ENCODE results near the gene SLCO2B1.

Gene SLCO2B1

GRCh38 chr11:75208446-75208845 lies 57.5 kb downstream of the SLCO2B1 start:
- TF ChIP-seq CTCF (IDR thresholded peaks at IDR 0.05; ENCODE audit: borderline replicate concordance, insufficient read depth, low read depth, low read length): no peak

GRCh38 chr11:75212411-75212810 lies 61.5 kb downstream of the SLCO2B1 start:
- TF ChIP-seq CTCF (IDR thresholded peaks at IDR 0.05; ENCODE audit: borderline replicate concordance, insufficient read depth, low read depth, low read length): no peak

More at GRCh38 chr11:75208446-75208845, 57.5 kb downstream of the SLCO2B1 start:
- no peak overlapping the region for H3K4me3 ChIP-seq (ENCODE audit: low read depth, low read length)

GRCh38 chr11:75214411-75214821 lies 63.5 kb downstream of the SLCO2B1 start:
- no peak overlapping the region for H3K4me3 ChIP-seq (ENCODE audit: low read depth, low read length)
- TF ChIP-seq CTCF (IDR thresholded peaks at IDR 0.05; ENCODE audit: borderline replicate concordance, insufficient read depth, low read depth, low read length): peak; percentile 10; the same call in 1 of the 2 replicates

More at GRCh38 chr11:75212411-75212810, 61.5 kb downstream of the SLCO2B1 start:
- no peak overlapping the region for H3K4me3 ChIP-seq (ENCODE audit: low read depth, low read length)

- no peak overlapping the region for H3K4me3 ChIP-seq (ENCODE audit: low read depth, low read length)
- no peak for TF ChIP-seq CTCF (IDR thresholded peaks at IDR 0.05; ENCODE audit: borderline replicate concordance, insufficient read depth, low read depth, low read length)
Observed at GRCh38 chr11:75214843-75215242, 63.9 kb downstream of the SLCO2B1 start.

- H3K4me3 ChIP-seq (ENCODE audit: low read depth, low read length): no peak overlapping the region
- no peak for TF ChIP-seq CTCF (IDR thresholded peaks at IDR 0.05; ENCODE audit: borderline replicate concordance, insufficient read depth, low read depth, low read length)
Observed at GRCh38 chr11:75219869-75220268, 69.0 kb downstream of the SLCO2B1 start.

GRCh38 chr11:75223954-75224643 lies 73.2 kb downstream of the SLCO2B1 start:
- H3K4me3 ChIP-seq (ENCODE audit: low read depth, low read length): no peak overlapping the region
- TF ChIP-seq CTCF (IDR thresholded peaks at IDR 0.05; ENCODE audit: borderline replicate concordance, insufficient read depth, low read depth, low read length): no peak

GRCh38 chr11:75225794-75226193 lies 74.9 kb downstream of the SLCO2B1 start:
- TF ChIP-seq CTCF (IDR thresholded peaks at IDR 0.05; ENCODE audit: borderline replicate concordance, insufficient read depth, low read depth, low read length): no peak

More at GRCh38 chr11:75225794-75226193, 74.9 kb downstream of the SLCO2B1 start:
- no peak overlapping the region for H3K4me3 ChIP-seq (ENCODE audit: low read depth, low read length)

All from GM12875 (cell line).